ENCODE results near the gene DLGAP1. TPM values are rescaled to one million over a fixed set of nuclear protein-coding genes. Genes with fewer than 3 reads are reported as not detected.

Gene DLGAP1
- total RNA-seq, 2 experiments from 2014 or later, result 0.53 to 1.5 TPM

- no peak overlapping the region for H3K27ac Mint-ChIP-seq
- no peaks in the 10 kb centered on the region for H3K4me1 Mint-ChIP-seq
- H3K4me3 Mint-ChIP-seq, result no peak overlapping the region
- no peak for DNase-seq
- ChIA-PET POLR2A (no interaction called here), CTCF (interaction anchor here (1.7 kb wide), 1 partner anchor 31 kb away, joined by 4 read pairs; no protein-coding TSS in a partner anchor)
- no peaks in the 10 kb centered on the region for H3K36me3 Mint-ChIP-seq (ENCODE audit: low read depth)
- H3K27me3 Mint-ChIP-seq, result no peaks in the 10 kb centered on the region
- H3K9me3 Mint-ChIP-seq, result no peaks in the 10 kb centered on the region
These were observed 900.2 kb downstream of the DLGAP1 start for GRCh38 chr18:3554811-3555427.

DNA sequence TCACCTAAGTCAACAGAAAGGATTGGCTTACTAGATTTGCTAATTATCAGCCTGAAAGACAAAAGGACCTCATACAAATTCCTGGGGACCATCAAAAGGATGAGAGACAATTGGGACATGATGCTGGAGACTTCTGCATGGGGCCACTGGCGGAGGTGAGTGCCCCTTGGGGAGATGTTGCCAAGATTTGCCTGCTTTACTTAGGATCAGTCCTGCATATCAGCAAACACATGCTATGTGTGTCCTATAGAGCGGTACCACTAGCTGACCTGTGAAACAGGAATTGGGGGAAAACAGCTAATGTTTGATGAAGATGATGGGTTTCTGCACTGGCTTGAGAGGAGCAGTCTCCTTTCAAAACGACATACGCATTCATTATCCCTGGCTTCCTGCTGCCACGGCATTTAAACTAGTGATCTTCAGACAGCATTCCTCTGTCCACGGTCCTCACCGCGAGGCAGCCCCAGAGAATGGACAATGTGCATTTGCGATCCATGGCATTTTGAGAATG, 901.0 kb downstream of the DLGAP1 start:
- CTCF ChIA-PET, result interaction anchor here (1.7 kb wide), 1 partner anchor 31 kb away, joined by 4 read pairs; no protein-coding TSS in a partner anchor
- POLR2A ChIA-PET, result no interaction called here

DNA sequence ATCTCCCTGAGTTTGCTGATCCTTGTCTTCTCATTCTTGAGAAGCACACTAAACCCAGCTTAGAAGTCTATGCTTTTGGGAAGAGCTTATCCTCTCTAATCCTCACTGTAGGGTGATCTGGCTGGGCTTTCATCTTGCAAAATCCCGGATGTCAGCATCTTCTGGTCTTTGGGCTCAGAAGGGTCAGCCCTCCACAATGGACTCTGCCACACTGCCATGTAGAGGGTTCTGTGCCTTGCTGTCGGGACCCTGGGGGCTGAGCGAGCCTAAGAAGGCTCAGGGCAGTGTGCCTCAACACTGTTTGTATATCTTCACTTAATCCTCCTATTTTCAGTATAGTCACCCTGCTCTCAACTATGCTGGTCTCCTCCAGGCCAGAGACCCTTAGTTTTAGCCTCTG, 902.8 kb downstream of the DLGAP1 start:
- Mint-ChIP-seq H3K9me3 (no peaks in the 10 kb centered on the region), H3K27ac (no peak overlapping the region), H3K36me3 (ENCODE audit: low read depth) (no peaks in the 10 kb centered on the region), H3K27me3 (no peaks in the 10 kb centered on the region), H3K4me1 (no peaks in the 10 kb centered on the region), H3K4me3 (no peak overlapping the region)
- POLR2A ChIA-PET, result no interaction called here
- no peak for DNase-seq
- CTCF ChIA-PET, result no interaction called here

More for the DNA sequence above, 901.0 kb downstream of the DLGAP1 start:
- Mint-ChIP-seq H3K36me3 (ENCODE audit: low read depth) (no peaks in the 10 kb centered on the region), H3K4me1 (no peaks in the 10 kb centered on the region), H3K9me3 (no peaks in the 10 kb centered on the region), H3K27me3 (no peaks in the 10 kb centered on the region), H3K27ac (no peak overlapping the region), H3K4me3 (no peak overlapping the region)
- no peak for DNase-seq

- no peaks in the 10 kb centered on the region for H3K9me3 Mint-ChIP-seq
- H3K4me3 Mint-ChIP-seq, result no peak overlapping the region
- ChIA-PET CTCF (no interaction called here), POLR2A (no interaction called here)
- H3K27ac Mint-ChIP-seq, result no peak overlapping the region
- no peak for DNase-seq
- H3K27me3 Mint-ChIP-seq, result no peaks in the 10 kb centered on the region
- H3K36me3 Mint-ChIP-seq (ENCODE audit: low read depth), result no peaks in the 10 kb centered on the region
- no peaks in the 10 kb centered on the region for H3K4me1 Mint-ChIP-seq
These were observed 907.1 kb downstream of the DLGAP1 start for GRCh38 chr18:3547891-3548615.

DNA sequence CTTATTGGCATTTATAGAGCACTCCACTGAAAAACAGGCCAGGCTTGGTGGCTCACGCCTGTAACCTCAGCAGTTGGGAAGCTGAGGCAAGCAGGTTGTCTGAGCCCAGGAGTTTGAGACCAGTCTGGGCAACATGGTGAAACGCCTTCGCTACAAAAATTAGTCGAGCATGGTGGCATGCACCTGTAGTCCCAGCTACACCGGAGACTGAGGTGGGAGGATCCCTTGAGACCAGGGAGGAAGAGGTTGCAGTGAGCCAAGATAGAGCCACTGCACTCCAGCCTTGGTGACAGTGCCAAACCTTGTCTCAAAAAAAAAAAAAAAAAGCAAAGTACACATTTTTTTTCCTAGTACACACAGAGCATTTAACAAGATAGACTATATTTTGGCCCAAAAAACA, 909.0 kb downstream of the DLGAP1 start:
- CTCF ChIA-PET, result interaction anchor here (0.5 to 1.1 kb wide), 2 partner anchors 120 kb away, joined by 3 to 9 read pairs; no protein-coding TSS in a partner anchor

GRCh38 chr18:3544537-3544936, 910.6 kb downstream of the DLGAP1 start:
- Mint-ChIP-seq H3K4me1 (peaks cover 8% of the 10 kb centered on the region), H3K9me3 (no peaks in the 10 kb centered on the region), H3K36me3 (ENCODE audit: low read depth) (no peaks in the 10 kb centered on the region), H3K27ac (no peak overlapping the region), H3K27me3 (no peaks in the 10 kb centered on the region), H3K4me3 (no peak overlapping the region)
- ChIA-PET CTCF (interaction anchor here (0.8 to 1.1 kb wide), 2 partner anchors 14 to 41 kb away, joined by 3 read pairs; no protein-coding TSS in a partner anchor), POLR2A (no interaction called here)
- DNase-seq, result no peak

More for the DNA sequence above, 909.0 kb downstream of the DLGAP1 start:
- Mint-ChIP-seq H3K9me3 (no peaks in the 10 kb centered on the region), H3K36me3 (ENCODE audit: low read depth) (no peaks in the 10 kb centered on the region), H3K4me1 (peaks cover 8% of the 10 kb centered on the region), H3K27me3 (no peaks in the 10 kb centered on the region), H3K27ac (no peak overlapping the region), H3K4me3 (no peak overlapping the region)
- no peak for DNase-seq
- POLR2A ChIA-PET, result no interaction called here

GRCh38 chr18:3541549-3542386, 913.3 kb downstream of the DLGAP1 start:
- no peaks in the 10 kb centered on the region for H3K9me3 Mint-ChIP-seq
- ChIA-PET CTCF (no interaction called here), POLR2A (no interaction called here)

DNA sequence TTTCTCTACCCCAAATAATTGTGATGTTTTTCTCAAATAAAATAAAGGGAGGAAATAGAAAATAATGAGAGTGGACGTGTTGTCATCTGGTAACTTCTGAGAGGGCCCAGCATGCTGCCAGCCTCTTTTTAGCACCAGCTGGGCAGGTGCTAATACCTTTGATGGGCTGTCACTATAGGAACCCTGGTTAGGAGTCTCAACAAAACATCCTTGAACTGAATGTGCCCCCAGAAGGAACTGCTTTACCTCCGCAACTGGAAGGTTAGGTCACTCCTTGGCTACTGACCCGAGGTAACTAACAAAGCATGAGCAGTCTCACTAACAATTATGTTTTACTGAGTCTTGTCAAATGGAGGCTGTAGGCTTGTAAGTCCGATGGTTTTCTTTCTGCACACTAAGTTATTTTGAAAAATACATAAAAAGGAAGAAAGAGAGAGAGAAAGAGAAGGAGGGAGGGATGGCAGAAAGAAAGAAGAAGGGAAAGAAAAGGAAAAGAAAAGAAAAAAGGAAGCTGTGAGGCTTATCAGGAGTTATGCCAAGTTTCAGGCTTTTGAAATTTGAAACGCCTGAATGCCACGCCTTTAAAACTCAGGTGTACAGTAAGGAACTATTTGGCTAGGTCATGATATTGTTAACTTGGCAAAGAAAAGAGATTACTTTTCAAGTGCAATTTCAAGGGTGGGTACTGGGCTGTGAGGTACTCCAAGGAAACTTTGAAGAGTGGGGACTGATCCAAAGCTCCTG, 914.1 kb downstream of the DLGAP1 start:
- H3K4me3 Mint-ChIP-seq, result no peak overlapping the region
- H3K27ac Mint-ChIP-seq, result no peak overlapping the region
- POLR2A ChIA-PET, result no interaction called here

More at GRCh38 chr18:3541549-3542386, 913.3 kb downstream of the DLGAP1 start:
- no peak for DNase-seq
- Mint-ChIP-seq H3K4me3 (no peak overlapping the region), H3K36me3 (ENCODE audit: low read depth) (no peaks in the 10 kb centered on the region), H3K27me3 (no peaks in the 10 kb centered on the region), H3K27ac (no peak overlapping the region), H3K4me1 (peaks cover 8% of the 10 kb centered on the region)

DNA sequence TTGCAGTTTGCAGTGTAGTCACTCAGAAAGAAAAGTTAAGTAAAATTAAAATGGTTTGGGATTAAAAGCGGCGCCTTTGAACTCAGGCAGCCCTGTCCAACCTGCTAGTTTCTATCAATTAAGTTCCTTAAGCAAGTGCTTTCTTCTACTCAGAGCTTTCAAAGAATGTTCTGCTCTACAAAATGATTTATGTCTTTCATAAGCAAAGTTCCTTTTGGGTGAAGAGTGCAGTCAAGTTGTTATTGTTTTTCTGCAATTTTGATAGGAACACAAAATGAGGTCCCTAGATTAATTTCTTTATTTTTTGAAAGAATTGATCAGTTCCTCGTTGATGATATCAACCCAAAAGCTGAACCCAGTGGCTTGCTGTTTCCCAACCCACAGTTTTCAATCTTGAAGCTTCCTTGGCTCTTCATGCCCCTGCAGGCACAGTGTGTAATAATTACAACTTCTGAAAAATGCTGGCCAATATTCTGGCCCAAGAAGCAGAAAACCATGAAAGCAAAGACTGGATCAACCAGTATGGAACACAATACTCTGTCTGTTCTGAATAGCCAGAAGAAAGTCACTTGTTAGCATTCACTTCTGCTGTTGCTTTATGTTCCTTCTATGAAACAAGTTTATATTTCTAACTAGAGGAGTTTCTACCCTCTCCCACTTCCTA, 916.0 kb downstream of the DLGAP1 start:
- Mint-ChIP-seq H3K27me3 (no peaks in the 10 kb centered on the region), H3K27ac (no peak overlapping the region), H3K4me3 (no peak overlapping the region), H3K9me3 (no peaks in the 10 kb centered on the region), H3K36me3 (ENCODE audit: low read depth) (no peaks in the 10 kb centered on the region), H3K4me1 (peaks cover 8% of the 10 kb centered on the region)
- ChIA-PET POLR2A (no interaction called here), CTCF (no interaction called here)
- no peak for DNase-seq

More for the DNA sequence above, 914.1 kb downstream of the DLGAP1 start:
- Mint-ChIP-seq H3K4me1 (peaks cover 8% of the 10 kb centered on the region), H3K36me3 (ENCODE audit: low read depth) (no peaks in the 10 kb centered on the region), H3K27me3 (no peaks in the 10 kb centered on the region), H3K9me3 (no peaks in the 10 kb centered on the region)
- DNase-seq, result no peak
- CTCF ChIA-PET, result no interaction called here

DNA sequence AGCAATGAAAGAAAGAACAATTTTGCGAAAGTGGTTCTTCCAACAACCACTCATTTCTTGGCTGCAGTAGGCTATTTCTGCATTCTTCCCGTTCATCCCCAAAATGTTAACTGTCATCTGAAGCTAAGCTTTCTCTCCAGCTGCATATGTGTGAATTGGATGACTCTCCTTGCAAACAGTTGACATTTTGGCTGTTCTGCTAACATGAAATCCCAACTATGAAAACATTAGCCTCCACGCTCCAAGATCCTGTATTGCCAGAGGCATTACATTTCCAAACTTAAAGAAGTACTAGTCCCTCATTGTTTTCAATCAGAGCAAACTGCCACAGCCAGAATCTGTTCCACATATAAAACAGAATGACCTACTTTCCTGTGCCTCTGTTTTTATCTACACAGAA, 916.7 kb downstream of the DLGAP1 start:
- CTCF ChIA-PET, result no interaction called here
- H3K4me3 Mint-ChIP-seq, result no peak overlapping the region
- no peak overlapping the region for H3K27ac Mint-ChIP-seq
- H3K36me3 Mint-ChIP-seq (ENCODE audit: low read depth), result no peaks in the 10 kb centered on the region
- H3K27me3 Mint-ChIP-seq, result no peaks in the 10 kb centered on the region
- H3K9me3 Mint-ChIP-seq, result no peaks in the 10 kb centered on the region
- no peak for DNase-seq
- POLR2A ChIA-PET, result no interaction called here
- H3K4me1 Mint-ChIP-seq, result peaks cover 8% of the 10 kb centered on the region

- H3K4me3 Mint-ChIP-seq, result no peak overlapping the region
- no peak for DNase-seq
- no peak overlapping the region for H3K27ac Mint-ChIP-seq
- H3K36me3 Mint-ChIP-seq (ENCODE audit: low read depth), result no peaks in the 10 kb centered on the region
- ChIA-PET POLR2A (no interaction called here), CTCF (interaction anchor here (1.6 kb wide), 1 partner anchor 13 kb away, joined by 3 read pairs; no protein-coding TSS in a partner anchor)
- H3K9me3 Mint-ChIP-seq, result no peaks in the 10 kb centered on the region
- peaks cover 13% of the 10 kb centered on the region for H3K4me1 Mint-ChIP-seq
- H3K27me3 Mint-ChIP-seq, result no peaks in the 10 kb centered on the region
These were observed 924.3 kb downstream of the DLGAP1 start for GRCh38 chr18:3530807-3531206.

GRCh38 chr18:3529601-3530000, 925.5 kb downstream of the DLGAP1 start:
- CTCF ChIA-PET, result interaction anchor here (1.0 to 1.6 kb wide), 3 partner anchors 15 to 137 kb away, joined by 3 read pairs; no protein-coding TSS in a partner anchor
- Mint-ChIP-seq H3K27me3 (no peaks in the 10 kb centered on the region), H3K9me3 (no peaks in the 10 kb centered on the region), H3K36me3 (ENCODE audit: low read depth) (no peaks in the 10 kb centered on the region), H3K4me3 (no peak overlapping the region), H3K4me1 (peaks cover 17% of the 10 kb centered on the region), H3K27ac (no peak overlapping the region)
- DNase-seq, result no peak
- POLR2A ChIA-PET, result interaction anchor here (1.3 kb wide), 1 partner anchor 268 kb away, joined by 3 read pairs; no protein-coding TSS in a partner anchor

Data from activated CD4-positive, alpha-beta memory T cell treated with anti-CD3 and anti-CD28 coated beads, Interleukin-2, amount 10 ng/mL, durations not matched to agents 7 days and 5 days (primary cell).